Mucosa of gallbladder (tissue), 1 donor: ENCODE measurements around the gene POLA1. TPM values are rescaled to one million over a fixed set of nuclear protein-coding genes. Genes with fewer than 3 reads are reported as not detected.

Source experiments
- DNase-seq: peaks from one replicate; pipeline ENCODE4 v3.0.0-alpha.2; 2020; ENCODE audit warnings: low spot score
- total RNA-seq: library from RNA; stranded (reverse); gene quantifications from one replicate; pipeline ENCODE4 v1.2.1, GENCODE V29; 2021
- donor health status: DM: no; HTN: no; CAD: no.

Gene POLA1
- total RNA-seq, 1 donor from 2014 or later = 7.8 TPM

DNA sequence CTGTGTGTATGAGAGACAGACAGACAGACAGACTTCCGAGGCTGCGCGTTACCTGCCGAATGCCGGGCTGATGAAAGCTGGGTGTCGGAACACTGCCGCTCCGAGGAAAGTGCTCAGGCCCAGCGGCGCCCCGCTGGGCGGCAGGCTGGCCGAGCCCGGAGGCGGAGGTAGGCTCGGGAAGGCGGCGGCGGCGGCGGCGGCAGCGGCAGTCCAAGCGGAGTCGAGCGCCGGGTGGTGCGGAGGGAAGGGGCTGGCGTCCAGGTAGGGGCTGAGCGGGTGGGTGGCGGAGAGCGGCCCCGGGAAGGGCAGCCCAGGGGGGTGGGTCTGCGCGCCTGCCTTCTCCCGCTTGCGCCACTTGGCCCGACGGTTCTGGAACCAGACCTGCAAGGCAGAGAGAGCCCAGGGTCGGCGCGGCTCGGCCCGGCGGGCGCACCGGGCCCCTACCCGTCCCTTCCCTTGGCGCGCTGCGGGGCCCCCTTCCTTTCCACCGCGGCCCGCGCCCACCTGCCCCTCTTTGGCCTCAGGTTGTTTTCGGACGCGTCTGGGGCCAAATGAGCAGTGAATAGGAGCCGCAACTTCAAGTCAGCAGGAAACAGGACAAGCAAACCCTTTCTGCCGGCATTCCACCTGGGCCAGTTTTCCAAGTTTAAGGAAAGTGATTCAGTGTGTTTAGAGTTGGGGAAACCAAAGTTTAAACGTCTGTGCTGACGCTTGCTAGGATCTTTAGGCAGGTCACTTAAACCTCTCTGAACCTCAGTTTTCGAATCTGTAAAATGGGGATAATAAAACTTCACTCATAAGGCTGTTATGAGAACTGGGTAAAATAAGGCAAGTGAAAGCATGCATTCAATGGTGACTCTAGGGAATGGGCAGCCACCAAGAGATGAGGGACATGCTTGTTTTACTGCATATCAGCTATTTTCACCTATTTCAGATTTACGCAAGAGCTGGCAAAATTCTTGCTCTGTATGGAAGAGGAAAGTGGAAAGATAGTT lies 313.6 kb downstream of the POLA1 start:
- DNase-seq = no peak

- DNase-seq = no peak
Observed at GRCh38 chrX:25009407-25009806, 315.7 kb downstream of the POLA1 start.

DNA sequence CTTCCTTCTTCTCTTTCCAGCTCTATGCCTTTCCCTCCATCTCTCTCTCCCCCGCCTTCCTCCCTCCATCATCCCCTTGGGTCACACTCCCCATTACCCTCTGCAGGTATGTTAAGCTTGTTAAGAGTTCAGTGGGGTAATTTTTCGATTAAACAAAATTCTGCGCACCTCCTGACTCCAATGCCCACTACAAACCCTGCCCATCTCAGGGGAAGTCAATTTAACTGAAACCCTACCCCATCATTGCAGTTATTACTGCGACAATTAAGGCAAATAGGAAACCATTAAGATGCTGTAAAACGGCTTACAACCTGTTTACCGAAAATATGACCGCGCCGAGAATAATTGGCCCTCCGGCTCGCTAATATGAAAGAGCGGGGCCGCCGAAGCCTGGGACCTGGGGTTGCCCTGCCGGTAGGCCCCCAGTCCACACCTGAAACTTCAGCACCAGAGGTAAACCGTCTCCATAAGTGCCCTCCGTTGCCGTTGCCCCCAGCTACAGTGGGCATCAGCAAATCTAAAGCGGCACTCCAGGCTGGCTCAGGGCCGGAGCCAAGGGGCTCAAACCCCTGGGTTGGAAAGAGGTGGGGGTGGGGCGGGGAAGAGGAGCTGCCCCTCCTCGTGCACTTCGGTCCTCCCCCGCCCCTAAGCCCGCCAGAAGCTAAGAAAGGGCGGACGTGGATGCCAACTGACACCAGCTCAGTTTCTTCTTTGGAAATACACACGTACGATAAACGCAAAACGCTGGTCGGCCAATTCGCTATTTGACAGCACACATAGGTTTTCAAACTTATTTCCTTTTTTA lies 317.3 kb downstream of the POLA1 start:
- no peak for DNase-seq

GRCh38 chrX:25011589-25012432 lies 318.1 kb downstream of the POLA1 start:
- DNase-seq = no peak

- no peak for DNase-seq
Observed at GRCh38 chrX:25012433-25012735, 318.7 kb downstream of the POLA1 start.

- DNase-seq = no peak
Observed at GRCh38 chrX:25012793-25013631, 319.3 kb downstream of the POLA1 start.

DNA sequence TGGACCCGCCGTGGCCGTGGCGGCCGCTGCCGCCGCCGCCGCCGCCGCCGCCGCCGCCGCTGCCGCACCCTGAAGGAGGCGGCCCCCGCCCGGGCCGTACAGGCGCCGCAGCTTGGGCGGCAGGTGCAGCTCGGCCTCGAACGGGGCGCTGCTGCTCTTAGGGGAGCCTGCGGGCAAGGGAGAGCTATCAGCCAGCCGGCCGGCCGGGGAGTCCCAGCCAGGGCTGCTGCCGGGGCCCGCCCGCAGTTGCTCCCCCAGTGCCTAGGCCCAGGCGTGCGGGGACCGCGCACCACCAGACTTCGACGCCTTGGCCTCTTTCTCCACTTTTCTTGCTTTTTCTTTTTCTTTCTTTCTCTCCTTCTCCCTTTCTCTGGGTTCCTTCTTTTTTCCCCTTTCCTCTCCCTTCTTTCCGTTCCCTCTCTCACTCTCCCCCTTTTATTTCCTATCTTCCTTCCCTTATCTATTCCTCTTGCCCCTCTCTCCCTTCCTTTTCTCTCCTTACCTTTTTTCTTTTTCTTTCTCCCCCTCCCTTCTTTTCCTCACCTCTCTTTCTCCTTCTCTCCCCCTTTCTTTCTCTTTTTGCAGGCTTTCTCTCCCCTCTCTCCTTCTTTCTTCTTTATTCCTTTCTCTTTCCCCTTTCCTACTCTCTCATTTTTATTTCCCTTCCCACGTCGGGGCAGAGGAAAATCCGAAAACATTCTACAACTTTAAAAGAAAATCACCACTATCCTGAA lies 320.1 kb downstream of the POLA1 start:
- DNase-seq = no peak

DNA sequence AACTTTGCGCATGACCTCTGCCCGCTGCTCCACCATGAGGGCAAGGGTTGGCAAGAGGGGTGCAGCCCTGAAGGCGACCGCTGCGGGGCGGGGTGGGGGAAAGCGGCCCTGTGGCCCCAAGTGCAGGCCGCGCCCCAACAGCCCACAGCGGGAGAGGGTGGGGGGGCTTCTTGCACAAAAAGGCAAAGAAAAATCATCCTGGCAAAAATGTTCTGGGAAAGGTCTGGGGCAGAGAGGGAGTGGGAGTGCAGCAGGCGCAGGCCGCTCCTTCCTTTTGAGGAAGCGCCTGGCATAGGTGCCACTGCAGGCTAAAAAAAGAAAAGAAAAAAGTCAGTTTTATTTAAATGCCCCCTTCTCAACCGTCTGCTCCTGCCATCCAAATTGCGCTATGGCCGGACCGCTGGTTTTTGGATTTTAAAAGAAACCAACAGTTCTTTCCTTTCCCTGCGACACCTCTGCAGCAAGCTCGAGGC lies 320.7 kb downstream of the POLA1 start:
- no peak for DNase-seq

DNA sequence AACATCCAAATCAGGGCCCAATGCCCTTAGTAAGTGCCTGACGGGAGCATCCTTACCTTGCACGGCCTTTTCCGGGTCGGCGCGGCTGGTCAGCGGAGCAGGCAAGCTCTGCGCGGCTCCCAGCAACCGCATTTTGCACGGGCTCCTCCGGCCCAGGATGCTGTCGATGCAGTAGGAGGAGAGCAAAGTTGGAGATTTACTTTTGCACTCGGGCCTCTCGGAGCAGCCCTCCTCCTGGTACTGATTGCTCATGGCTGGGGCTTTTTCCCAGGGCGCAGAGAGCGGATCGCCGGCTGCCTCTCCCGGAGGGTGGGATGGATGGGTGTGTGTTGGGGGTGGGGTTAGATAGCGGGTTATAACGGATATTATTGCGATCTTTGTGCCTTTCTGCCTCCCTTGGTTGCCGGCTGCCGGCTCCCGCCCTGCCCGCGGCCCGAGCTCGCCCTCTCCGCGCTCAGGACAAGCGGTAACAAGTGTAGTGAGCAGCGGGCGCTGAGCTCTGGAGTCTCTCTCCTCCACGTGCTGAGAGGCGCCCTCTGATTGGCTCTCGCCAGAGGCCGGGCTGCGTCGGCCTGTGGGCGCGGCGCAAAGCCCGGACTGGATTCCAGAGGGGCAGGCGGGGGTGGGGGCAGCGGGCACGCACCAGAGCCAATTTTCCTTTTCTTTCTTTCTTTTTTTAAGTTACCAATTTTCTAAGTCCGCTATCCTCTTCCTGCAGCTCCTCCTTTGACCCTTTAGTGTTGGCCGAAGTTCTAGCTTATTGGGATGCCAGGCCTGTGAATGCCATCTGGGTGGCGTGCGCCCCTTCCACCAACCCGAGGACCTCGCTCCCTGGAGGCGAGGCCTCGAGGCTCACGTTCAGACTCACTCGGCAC lies 322.0 kb downstream of the POLA1 start, which contains the start of gene ARX:
TSS of gene ARX (minus strand) at position 480 of the 875 bp plus-strand sequence. CDS start at position 252, 228 bp downstream.
- DNase-seq = peak; percentile 27

- DNase-seq = no peak
Observed at GRCh38 chrX:25016361-25016671, 322.6 kb downstream of the POLA1 start.

- DNase-seq = no peak
Observed at GRCh38 chrX:25016938-25017598, 323.4 kb downstream of the POLA1 start.

- DNase-seq = no peak
Observed at GRCh38 chrX:25017667-25018247, 324.0 kb downstream of the POLA1 start.

GRCh38 chrX:25018682-25019081 lies 325.0 kb downstream of the POLA1 start:
- no peak for DNase-seq

DNA sequence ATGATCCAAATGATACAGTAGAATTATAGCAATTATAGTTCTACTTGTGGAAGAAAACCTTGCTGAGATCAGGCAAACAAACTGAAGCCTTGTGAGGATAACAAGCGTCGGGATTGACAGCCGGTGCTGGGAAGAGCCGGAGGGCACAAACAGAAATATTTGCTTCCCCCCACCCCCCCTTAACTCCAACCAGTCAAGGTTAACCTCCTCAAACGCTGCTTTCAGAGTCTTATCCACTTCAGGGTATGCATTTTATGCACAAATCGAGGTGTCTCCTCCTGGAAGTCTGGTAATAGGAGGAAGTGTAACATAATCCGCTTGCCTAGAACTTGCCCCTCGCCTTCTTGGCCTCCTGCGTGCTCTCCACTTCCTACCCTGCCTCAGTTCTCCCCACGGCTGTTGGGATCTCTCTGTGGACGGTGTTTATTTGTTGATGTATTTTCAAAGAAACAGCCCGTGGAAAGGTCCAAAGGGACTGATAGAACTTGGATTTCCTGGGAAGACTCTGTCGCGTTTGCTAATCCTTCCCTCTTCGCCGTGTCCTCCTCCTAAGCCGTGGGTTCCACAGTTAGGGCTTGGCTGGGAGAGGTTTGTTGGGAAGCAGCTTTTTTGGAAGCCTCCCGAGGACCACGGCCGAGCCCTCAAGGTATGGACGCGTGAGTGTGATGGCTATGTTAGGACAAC lies 326.1 kb downstream of the POLA1 start:
- no peak for DNase-seq

DNA sequence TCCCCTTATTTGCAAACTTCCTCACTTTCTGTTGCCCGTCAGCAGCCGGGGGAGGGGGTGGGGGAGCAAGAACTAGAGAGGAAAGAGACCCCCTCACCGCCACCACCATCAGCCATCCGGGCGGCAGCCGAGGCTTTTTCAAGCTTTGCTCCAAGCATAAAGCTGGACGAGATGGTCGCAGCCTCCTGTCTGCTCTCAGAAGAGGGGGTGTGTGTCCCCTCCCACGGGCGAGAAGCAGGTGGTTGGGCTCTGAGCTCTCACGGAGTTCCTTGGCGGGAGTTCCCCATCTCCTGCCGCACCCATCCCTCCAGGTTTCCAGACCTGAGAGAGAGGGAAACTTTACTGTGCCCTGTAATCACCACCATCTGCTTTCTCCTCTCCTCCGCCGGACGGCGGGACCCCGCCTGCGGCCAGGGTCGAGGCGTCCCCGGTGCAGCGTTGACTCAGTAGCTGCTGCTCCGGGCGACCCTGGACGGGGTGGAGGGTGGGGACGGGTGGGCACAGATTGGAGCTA lies 326.7 kb downstream of the POLA1 start:
- no peak for DNase-seq

- DNase-seq = no peak
Observed at GRCh38 chrX:25020905-25021449, 327.3 kb downstream of the POLA1 start.
